CD4-positive, alpha-beta T cell treated with Interferon gamma for 1 hour (primary cell): ENCODE results near the gene ATE1.
"Not testable (repeated sequence)": the region's sequence is repeated elsewhere in the genome, so short reads cannot be mapped to it uniquely, and the experiment has no call there.

ENCODE experiments used
- DNase-seq: peaks from one replicate; pipeline ENCODE4 v3.0.0-alpha.2; 2020

The ATE1 gene

DNA sequence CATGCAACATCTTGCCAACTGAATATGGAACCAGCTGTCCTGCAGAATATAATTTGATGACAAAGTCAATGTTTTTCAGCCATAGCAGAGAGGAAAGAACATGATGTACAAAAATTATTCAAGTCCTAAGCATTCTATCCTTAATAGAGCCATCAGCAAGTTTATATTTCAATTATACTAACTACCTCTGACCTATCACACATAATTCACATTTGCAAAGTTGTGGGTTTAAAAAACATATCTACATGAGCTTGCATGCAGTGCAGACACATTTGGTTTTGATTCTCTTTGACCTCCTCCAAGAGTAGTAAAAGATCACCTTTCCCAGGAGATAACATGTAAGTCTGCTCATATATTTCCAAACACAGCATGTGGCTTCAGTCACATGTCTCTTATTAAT is 203.5 kb downstream of the ATE1 start:
- DNase-seq = no peak

DNA sequence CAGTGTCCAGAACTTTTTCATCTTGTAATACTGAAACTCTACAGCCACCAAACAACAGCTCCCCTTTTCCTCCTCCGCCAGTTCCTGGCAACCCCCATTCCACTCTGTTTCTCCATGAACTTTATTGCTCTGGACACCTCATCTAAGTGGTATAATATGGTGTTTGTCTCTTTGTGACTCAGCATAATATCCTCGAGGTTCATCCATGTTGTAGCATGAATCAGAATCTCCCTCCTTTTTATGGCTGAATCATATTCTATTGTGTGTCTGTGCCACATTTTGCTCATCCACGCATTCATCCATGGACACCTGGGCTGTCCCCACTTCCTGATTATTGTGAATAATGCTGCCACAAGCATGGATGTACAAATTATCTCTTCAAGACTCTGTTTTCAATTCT is 205.2 kb downstream of the ATE1 start:
- DNase-seq = no peak

DNA sequence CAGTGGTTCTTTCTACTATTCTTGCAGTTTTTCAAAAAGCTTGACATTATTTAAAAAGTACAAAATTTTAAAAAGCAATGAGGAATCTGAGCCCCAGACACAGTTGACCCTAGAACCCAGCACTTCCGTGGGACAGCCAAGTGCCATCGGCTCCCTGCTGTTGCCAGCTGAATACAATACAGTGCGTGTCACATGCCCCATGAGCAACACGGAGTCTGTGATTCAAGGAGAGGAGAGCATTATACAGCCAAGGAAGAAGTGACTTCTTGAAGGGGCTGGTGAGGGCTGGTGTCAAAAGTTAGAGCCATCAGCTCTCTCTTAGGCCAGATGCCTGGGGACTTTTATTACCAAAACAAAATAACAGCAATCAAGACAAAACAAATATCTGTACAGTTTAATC is 206.6 kb downstream of the ATE1 start:
- no peak for DNase-seq

DNA sequence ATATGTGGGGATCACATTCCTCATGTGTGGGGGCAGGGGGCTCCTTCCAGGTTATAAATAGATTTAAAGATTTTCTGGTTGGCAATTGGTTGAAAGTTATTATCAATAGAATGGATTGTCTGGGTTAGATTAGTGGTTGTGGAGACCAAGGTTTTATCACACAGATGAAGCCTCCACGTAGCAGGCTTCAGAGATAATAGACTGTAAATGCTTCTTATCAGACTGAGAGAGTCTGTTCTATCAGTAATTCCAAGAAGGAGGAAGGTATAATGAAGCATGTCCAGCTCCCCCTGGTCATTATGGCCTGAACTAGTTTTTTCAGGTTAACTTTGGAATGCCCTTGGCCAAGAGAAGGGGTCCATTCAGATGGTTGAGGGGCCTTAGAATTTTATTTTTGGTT is 211.9 kb downstream of the ATE1 start:
- no peak for DNase-seq

DNA sequence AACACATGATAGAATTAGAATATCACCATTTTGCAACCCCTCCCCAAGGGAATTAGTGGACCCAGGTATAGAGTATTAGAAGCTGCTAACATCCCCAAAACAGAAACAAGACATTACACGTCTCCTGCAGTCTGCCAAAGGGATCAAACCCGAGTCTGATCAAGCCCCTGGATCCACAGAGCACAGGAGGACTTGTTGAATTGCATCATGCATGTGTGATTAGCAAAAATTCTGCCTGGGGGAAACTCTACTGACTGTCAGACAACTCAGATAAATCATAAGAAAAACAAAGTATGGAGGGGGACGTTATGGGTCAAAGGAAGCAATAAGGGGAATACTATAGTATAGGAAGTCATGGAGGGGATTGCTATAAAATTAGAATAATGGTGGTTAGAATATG is 212.8 kb downstream of the ATE1 start:
- no peak for DNase-seq

DNA sequence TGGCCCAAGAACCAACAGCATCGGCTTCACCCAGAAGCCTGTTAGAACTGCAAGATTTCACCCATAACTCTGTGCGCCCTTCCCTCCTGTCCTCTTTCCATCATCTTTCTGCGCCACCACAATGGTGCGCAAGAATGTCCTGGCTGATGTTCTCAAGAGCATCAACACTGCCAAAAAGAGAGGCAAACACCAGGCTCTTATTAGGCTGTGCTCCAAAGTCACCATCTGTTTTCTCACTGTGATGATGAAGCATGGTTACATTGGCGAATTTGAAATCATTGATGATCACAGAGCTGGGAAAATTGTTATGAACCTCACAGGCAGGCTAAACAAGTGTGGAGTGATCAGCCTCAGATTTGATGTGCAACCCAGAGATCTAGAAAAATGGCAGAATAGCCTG is 214.3 kb downstream of the ATE1 start:
- no peak for DNase-seq

DNA sequence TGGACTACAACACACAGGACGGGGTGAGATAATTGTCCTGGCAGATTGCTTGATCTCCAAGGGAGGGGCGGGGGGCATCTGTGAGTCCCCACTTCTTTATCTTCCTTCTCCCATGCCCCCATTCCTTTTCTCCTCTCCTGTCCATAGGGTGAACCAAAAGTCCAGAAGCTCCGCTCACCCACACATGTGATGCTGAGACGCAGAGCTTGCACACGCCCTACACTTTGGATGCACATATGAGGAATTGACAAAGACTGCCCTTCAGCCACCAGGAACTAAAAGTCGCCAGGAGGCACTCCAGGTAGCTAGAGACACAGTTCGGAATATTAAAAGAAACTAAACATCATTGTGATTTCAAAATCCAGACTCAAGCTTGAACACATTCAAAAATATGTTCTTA is 216.9 kb downstream of the ATE1 start:
- DNase-seq = no peak

DNA sequence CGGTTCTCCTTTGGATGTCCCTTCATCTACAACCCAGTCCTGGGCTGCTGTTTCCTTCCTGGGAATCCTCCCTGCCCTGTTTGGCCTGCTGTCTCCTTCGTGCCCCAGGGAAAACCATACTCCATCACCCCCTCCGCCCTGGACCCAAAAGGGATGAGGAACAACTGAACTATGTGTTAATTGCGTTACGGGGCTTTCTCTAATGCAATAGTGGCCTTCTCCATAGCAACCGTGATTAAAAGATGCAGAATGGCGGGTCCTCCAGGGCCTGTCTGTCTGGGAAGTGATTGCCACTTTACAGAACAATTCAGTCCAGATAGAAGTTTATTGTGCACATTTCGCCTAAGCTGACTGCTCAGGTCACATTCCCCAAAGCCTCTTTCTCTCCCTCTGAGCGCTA is 217.6 kb downstream of the ATE1 start:
- no peak for DNase-seq

DNA sequence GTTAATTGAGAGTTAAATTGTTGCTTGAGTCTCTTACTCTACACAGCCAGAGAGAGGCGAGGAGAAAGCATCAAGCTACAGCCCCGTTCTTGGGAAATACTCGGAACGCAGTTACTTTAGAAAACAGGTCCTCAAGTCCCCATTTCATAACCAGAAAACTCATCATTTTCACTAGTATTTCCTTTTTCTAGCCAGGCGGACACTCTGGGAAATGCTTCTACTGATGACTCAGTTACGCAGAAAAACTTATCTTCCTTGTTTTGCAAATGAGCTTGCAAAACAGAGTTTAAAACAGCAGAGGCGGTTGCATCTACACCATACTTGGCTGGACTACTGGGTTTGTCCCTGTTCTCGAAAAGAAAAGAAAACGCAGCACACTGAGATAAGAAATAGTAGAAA is 218.2 kb downstream of the ATE1 start:
- DNase-seq = no peak

DNA sequence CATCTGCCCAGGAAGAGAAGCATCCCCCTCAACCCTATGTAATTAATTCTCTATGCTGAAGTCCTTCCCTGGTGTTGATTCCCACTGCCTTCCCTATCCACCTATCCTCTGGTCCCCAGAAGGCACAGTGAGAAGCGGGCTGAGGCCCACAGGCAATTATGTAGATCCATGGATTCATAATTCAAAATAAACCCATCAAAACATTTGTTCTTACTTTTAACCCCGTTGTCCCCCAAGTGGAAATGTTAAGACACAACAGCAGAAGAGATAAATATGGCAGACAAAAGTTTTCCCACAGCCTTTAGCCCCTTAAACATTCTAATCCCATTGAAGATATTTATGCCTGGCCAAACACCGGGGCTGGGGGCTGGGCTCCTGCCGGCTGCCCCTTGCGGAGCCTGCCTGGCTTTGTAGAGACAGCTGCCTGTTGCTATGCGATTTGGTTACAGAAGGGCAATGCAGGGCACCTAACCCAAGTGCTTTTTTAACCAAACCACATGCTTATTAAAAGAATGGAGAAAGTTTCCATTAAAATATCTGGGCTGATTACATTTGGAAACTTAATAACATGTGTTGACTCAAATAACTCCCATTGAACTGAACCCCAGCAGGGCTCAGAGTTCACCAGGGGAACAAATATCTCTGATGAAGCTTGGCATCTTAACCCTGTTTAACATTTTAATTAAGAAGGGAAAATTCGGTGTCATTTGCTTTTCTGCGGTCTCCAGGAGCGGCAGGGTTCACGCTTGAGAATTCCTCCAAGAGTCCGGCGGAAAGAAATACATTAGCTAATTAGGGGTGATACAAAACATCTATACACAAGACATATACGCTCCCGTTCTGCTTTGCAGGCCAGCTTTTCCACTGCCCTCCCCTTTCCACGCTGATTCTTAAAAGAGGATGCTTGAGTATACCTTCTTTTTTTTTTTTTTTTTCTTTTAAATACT is 218.8 kb downstream of the ATE1 start:
- DNase-seq = no peak

DNA sequence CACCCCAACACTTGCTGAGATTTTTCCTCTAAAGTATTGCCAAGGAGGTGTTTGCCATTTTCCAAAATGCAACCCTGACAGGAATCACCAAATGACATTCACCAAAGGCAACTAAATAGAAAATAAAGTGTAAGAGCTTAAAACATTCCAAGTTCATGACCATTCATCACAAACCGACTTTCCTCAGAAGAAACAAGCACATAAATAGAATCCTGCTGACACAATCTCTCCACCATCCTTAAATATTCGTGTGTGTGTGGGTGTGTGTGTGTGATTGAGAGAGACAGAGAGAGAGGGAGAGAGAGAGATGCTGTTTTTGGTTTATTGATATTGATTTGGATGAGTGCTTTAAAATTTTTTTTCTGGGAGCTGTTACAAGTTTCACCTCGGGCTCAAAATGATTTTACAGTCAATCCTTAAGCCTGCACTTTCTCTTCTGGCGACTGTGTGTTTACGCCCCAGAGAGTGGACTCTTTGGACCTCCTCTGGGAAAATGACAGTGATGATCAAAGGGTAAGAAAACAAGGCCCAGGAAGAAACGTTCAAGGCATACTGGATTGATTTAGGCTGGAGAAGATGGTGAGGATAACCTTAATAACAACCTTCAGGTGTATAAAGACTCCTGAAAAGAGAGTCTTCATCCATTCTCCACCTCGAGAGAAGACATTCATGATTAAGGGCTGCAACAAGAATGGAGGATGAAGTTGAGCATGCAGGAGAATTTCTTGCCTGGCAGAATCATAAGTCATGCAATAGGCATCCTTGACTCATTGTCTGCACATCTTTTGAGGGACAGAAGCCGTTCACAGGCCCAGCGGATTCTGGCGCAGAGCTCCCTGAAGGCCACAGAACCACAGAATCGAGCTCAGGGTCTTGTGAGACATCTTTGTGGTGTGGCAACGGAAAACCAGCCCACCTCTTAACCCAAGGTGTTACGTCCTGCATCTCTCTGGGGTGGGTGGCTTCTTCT is 225.2 kb downstream of the ATE1 start:
- DNase-seq = no peak

DNA sequence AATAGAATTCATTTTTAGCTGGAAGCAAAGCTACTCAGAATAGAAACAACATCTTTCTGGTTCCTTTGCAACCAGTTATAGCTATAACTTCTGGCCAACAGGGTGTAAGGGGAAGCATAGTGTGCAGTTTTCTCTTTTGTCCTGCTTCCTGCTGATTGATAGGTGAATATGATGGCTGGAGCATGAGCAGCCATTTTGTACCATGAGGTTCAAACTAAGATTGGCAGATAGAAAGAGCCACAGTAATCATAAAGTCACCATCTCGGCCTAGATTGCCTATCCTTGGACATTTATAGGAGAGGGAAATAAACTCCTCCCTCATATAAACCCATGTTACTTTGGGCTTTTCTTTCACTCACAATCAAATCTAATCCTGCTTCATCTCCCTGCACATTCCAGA is 227.4 kb downstream of the ATE1 start:
- DNase-seq = no peak

DNA sequence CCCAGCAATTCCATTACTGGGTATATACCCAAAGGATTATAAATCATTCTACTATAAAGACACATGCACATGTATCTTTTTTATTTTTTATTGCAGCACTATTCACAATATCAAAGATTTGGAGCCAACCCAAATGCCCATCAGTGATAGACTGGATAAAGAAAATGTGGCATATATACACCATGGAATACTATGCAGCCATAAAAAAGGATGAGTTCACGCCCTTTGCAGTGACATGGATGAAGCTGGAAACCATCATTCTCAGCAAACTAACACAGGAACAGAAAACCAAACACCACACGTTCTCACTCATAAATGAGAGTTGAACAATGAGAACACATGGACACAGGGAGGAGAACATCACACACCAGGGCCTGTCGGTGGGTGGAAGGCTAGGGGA is 228.1 kb downstream of the ATE1 start:
- not testable (repeated sequence) for DNase-seq

DNA sequence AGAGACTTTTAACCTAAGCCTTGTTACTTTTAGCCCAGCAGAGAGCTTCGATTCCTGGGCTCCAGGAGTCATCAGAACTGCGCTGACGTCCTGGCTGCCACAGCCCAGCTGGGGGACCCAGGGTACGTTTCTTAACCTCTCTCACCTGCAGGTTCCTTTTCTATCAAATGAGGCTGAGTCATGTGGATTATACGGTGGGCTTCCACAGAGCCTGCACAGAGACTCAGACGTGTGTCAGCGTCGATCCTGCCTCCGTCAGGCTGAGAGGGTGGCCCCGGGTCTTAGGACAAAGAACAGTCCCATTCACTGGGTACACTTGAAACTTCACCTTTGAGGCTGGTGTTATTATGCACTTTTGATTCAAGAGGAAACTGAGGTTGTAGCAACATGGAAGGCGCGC is 228.9 kb downstream of the ATE1 start:
- DNase-seq = no peak

DNA sequence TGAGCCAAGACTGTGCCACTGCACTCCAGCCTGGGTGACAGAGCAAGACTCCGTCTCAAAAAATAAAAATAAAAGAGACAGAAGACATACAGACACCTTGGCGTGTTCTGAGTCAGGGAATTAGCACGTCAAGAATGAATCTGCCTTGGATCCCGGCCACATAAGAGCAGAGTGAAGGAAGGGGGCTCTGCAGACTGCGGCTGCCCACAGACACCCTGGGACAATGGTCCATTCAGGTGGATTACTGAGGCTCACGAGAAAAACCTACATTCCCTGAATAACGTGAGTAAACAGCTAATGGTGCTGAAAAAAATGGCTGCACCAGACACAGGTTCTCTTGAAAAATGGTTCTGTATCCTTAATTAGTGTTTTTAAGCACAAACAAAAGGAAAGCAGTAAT is 229.5 kb downstream of the ATE1 start:
- no peak for DNase-seq

DNA sequence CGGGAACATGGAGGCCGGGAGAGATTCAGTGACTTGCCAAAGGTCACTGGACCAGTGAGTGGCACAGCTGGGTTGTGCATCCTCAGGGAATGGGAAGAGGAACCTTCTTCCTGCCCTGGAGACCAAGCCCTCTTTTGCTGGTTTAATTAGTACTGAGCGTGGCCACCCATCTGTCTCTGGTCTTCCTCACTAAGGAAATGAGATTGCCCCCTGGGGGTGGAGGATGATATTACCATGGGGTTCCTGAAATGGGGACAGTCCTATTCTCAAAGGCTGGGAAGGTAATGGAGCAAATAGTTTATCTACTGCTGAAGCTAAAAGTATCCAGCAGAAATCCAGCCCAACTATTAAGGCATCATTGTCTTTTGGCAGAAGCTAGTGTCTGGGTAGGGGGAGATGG is 231.0 kb downstream of the ATE1 start:
- DNase-seq = no peak

DNA sequence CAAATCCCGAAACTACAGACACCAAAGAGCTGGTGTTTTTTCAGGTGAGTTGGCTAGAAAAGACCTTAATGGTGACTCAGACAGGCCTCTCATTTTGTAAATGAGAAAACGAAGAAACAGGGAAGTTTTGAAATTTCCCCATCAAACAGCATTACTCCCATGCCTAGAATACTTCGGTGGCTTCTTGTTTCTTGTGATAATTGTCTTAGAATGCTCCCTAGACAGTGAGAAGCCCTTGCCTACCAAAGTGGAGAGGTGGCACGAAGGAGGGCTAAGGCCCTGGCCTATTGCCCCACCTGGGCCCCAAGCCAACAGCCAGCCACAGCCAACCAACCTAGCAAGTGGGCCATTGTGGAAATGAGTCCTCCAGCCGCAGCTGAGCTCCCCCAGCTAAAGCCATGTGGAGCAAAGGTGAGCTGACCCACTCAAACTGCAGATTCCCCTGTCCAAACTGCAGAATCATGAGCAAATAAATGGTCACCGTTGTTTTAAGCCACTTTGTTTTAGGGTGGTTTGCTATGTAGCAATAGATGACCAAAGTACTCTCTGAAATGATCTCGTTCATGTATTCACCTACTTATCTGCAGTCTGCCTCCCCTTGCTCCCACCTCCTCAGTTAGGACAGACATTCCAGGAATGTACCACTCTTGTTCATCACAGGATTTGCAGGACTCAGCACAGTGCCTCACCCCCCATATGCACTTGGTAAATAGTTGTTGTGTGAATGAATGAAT is 231.9 kb downstream of the ATE1 start:
- DNase-seq = no peak

DNA sequence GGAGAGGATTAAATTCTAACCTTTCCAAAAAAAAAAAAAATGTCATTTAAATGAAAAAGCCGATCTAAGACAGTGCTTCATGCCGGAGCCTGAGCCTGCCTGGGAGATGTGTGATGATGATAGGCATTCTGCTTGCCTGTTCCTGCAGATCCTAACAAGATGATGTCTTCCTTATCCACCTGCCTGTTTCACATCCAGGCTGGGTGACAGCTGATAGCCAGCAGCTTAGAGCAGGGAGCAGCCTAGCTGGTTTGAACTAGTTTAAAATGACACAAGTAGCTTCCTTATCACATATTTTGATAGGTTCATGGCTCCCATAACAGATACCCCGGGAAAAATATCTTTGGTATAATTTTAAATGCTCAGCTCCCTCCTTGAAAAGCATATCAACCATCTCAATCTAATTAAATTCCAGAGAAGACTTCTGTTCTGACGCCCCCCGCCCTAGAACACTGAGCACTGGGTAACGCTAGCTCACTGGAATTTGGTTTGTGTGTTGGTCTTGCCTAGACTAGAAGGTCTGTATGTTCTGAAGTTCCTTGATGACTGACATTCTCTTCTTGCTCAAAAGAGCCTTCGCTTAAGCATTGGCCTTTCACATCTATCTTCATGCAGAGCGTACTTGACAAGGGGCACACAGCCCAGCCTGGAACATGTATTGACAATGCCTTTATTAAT is 232.7 kb downstream of the ATE1 start:
- no peak for DNase-seq

DNA sequence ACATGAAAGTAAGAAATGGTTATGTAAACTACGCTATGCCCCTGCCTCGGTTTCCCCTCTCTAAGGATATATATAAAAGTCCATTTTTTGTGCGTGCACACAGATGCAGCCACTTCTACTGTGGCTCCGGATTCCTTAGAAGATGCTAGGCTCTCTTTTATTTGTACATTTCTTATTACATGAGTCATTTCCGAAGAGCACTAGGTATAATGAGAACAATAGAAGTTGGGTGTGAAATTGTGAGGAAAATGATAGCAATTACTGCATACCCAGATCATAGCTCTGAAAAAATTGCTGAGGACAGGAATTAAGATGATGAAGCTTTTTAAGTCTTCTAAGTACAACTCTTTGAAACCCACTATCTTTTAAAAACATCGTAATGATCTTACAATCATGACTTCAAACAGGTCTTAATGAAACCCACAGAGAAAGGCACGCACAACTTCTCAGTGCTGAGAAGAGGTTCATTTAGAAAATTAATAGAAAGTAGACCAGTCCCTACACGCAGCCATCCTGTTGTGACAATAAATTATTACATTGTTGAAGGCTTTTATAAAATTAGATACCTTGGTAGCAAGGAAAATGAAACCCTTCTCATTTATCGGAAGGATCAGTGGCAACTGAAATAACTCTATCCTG is 233.4 kb downstream of the ATE1 start:
- no peak for DNase-seq

DNA sequence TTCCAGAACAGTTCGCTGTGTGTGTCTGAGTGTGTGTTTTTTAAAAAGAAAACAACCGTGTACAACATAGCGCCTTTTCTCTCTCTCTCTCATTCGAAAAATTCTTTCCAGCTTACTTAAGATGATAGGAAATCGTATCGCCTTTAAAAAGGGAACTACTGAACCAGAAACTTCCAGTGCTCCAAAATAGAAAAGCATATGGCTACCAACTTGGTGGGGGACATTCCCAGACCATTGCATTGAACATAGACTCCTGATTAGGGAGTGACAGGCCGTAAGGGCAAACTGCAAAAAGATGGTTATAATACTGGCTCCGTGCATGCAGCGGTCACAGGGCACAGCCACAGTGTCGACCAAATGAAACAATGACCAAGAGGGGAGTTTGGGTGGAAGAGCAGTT is 235.2 kb downstream of the ATE1 start:
- DNase-seq = no peak

DNA sequence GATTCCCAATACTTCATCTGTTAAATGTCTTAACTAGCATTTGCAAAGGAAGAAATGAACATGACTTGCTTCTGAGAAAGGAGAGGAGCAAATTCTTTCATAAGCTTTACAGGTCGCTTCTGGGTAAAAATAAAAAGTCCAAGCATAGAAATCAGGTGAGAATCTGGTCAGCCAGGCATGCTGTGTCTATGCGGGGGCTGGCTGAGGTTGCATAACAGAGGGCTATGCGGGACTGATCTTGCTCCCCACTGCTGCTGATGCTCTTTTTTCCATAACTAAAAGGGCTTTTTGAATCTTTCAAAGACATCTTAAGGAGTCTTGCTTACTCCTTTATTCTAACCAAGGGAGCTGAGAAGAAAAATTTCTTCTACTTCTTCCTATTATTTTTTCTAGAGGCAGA is 236.9 kb downstream of the ATE1 start:
- no peak for DNase-seq
